ENCODE data around the gene BICD1. TPM values are rescaled to one million over a fixed set of nuclear protein-coding genes. Genes with fewer than 3 reads are reported as not detected.

The BICD1 gene
- total RNA-seq, 2 experiments from 2014 or later = 17.8 to 18.7 TPM

Other genes starting within 250 kb of the BICD1 start
- 100 to 1,000 TPM; 252 to 261 TPM for gene RESF1, start 147.4 kb upstream of the BICD1 start, total RNA-seq

Data from activated naive CD8-positive, alpha-beta T cell treated with anti-CD3 and anti-CD28 coated beads, Interleukin-2, amount 10 ng/mL, durations not matched to agents 7 days and 5 days (primary cell).